HG03571 (cell line): ENCODE results near the gene DOK6.

Experiments used
- ATAC-seq: cut with Tn5 transposase; IDR thresholded peaks from one replicate; pipeline ENCODE4 v1.9.1; 2021; ENCODE audit not compliant: unreplicated experiment

The DOK6 gene

GRCh38 chr18:69537183-69537582, 136.5 kb downstream of the DOK6 start:
- no peak for ATAC-seq

DNA sequence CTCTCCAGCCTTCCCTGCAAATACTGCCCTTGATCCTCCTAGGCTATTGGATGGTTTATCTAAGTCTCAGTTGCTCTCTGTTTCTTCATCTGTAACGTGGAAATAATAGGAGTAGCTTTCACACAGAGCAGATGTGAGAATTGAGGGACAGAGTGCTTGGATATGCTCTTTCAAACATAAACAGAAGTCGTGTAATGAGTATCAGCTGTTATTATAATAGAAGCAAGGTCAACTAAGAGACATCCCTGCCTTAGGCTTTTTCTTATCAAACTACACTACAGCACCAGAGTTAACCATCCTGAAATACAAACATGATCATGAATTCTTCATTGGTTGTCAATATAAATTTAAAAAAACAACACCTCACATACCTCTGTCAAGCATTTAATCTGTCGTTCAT, 138.2 kb downstream of the DOK6 start:
- no peak for ATAC-seq

DNA sequence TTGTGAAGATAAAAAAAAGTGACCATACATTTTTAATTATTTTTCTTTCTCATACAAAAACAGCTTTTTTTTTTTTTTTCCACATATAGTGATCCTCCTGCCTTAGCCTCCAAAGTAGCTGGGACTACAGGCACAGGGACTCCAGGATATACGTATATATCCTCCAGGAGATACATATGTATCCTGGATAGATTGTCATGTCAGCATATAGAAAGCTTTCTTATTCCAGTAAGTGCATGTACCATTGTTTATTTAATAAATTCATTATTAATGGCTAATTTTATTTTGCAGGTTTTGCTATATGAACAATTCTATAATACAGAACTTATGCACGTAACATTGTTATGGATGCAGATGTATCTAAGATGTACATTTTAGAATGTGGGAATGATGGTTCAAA, 138.7 kb downstream of the DOK6 start:
- no peak for ATAC-seq

GRCh38 chr18:69556228-69556627, 155.5 kb downstream of the DOK6 start:
- no peak for ATAC-seq

- no peak for ATAC-seq
These were observed 156.6 kb downstream of the DOK6 start for GRCh38 chr18:69557282-69557681.

GRCh38 chr18:69558052-69558451, 157.4 kb downstream of the DOK6 start:
- no peak for ATAC-seq

DNA sequence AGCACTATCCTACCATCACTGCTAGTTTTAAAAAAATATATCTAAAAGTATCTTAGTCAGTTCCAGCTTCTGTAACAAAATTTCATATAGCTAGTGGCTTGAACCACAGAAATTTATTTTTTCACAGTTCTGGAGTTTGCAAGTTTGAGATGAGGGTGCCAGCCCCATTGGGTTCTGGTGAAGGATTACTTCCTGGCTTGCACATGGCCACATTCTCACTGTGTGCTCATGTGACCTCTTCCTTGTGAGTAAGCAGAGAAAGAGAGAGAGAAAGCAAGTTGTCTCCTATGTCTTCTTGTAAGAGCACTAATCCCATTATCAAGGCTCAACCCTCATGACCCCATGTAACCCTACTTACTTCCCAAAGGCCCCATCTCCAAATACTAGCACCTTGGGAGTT, 158.9 kb downstream of the DOK6 start:
- ATAC-seq = no peak

DNA sequence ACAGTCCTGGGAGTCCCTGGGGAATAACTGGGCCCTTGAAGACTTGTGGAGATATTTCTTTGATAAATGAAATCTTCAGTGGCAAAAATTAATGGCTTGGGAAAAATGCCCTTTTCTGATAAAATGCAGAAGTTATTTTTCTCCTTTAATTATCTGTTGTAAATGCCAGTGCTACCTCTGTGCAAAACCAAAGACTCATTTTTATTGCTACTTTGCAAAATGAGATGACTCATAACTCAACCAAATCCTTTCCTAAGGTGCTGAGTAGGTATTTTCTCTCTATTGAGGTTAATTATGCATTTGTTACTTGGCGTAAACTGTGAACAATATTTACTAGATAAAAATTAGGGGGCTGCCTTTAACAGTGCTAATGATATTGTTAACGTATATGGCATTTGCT, 163.9 kb downstream of the DOK6 start:
- no peak for ATAC-seq

DNA sequence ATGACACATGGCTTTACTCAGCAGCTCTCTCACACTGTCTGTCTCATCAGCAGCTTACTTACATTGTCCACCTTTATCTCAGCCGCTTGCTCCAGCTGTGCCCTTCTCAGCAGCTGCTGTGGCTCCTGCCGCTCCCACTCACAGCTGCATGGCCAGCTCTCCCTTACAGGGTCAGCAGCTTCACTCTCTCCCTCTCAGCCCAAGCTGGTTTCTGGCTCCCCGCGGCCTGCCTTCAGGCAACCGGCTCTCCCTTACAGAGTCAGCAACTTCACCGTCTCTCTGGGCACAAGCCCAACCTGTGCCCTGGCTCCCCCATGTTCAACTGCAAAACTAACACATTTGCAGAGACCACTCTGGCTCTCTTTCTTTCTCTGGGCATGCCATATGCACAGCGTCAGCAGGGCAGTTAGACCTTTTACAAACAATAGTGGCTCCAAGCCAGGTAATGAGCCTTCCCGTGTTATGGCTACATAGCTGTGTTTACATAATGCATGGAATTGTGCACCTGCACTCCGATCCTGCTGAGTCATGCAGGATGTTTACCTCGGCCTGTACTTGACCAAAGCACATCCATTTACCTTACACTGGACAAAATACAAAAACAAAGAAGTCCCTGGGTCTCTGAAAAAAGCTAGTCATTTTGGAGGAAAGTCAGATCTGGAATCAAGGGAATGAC, 167.3 kb downstream of the DOK6 start:
- ATAC-seq = no peak

DNA sequence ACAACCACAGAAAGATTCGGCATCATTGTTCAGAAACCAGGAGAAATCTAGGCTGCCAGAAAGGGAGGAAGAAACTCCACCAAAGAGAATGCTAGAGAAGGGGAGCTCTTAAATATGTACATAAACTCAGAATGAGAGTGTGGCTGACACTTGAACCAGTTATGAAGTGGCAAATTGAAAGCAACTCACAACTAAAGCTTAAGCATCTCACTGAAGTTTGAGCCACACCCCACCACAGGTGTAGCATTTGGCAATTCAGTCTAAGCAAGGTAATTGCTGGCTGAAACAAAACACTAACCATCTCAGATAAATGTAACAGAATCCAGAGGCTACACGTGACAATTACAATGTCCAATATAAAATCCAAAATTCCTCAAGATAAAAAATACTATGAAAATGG, 168.4 kb downstream of the DOK6 start:
- no peak for ATAC-seq

DNA sequence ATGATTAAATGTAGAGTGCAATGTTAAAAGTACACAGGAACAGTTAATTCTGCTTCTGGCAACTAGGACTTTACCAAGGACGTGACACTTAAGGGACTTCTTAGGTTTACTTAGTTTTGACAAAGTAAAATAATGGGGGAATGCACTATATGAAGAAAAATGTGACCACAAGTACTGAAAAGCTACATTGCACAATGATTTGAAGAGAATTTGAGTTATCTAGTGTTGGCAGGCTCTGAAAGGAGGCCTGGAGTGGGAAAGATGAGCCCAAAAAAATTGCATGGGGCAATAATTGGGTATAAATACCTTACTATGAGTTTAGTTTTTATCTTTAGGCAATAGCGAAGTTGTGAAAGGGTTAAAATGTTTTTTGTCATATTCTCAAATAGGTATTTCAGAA, 173.7 kb downstream of the DOK6 start:
- no peak for ATAC-seq

DNA sequence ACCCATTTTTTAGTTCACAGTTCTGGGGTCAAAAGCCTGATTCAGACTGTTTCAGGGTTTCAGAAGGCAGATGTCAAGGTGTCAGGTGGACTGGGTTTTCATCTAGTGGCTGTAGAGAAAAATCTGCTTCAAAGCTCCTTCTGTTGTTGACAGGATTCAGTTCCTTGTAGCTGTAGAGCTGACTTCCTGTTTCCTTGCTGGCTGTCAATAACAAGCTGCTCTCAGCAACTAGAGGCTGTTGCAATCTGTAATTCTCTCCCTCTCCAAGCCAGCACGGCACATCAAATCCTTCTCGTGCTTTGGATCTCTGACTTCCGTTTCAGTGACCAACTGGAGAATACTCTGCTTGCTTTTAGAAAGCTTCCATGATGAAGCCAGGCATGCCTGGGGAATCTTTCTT, 179.4 kb downstream of the DOK6 start:
- ATAC-seq = peak; percentile 72

DNA sequence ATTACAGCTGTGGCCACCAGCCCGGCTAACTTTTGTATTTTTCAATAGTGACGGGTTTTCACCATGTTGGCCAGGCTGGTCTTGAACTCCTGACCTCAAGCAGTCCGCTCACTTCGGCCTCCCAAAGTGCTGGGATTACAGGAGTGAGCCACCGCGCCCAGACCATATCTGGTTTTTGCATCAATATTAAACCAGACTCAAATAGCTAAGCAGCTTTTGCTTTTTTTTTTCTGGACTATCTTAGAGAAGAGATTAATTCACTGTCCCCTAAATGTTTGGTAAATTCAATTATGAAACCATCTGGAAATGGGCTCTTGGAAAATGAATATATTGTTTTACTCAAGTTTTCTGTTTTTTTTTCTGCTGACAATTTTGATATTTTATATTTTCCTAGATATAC, 183.7 kb downstream of the DOK6 start:
- ATAC-seq = no peak

DNA sequence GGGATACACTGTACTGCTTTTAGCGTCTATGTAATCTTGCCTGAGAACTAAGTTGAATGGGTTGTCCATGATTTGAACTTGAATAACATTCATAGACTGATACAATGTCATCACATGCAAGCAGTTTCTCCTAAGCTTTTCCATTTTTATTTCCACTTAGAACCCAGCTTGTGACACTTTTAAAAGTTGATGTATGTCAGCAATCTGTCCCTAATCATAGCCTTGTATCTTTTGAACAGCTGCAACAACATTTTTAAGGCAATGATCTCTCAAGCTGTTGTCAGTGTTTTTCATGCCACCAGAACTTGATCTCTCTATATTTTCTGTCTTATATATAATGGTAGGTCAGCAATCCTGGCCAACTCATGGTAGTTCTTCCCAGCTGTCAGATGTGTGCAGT, 185.0 kb downstream of the DOK6 start:
- no peak for ATAC-seq

DNA sequence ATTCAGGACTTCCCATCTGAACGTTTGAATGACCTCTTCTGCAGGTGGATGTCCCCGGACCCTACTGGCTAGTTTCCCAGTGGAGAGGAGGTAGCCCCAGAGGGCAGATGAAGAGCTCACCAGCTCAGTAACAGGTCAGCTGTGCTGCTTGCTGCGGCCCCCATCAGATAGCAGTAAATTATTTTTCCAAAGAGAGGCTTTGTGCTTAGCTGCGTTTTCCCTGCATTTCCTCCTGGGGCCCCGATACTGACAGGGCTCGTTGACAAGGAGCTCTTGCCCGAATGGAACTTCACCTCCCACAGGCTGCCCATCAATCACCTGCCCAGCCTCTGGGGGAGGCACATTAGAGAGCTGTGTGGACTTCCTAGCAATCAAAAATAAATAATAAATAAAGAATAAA, 185.8 kb downstream of the DOK6 start:
- ATAC-seq = no peak

- no peak for ATAC-seq
These were observed 187.6 kb downstream of the DOK6 start for GRCh38 chr18:69588301-69588700.

DNA sequence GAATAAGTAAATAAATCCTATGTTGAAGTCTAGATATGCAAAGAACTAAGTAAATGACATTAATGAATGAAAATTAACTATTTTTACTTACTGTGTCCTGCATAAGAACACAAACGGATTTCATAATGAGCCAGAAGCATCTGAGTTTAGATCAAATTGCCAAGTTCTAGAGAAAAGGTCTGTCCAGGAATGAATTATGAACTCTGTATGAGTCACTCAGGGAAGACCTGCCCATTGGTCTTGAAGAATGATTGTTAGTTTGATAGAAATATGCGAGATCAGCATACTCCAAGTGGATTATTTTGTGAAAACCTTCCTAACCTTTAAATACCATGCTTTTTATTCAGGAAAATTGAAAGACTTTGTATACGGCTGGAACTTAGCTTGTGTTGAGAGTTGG, 189.5 kb downstream of the DOK6 start:
- no peak for ATAC-seq

- ATAC-seq = no peak
These were observed 195.7 kb downstream of the DOK6 start for GRCh38 chr18:69596345-69596744.

GRCh38 chr18:69597561-69597960, 196.9 kb downstream of the DOK6 start:
- no peak for ATAC-seq

DNA sequence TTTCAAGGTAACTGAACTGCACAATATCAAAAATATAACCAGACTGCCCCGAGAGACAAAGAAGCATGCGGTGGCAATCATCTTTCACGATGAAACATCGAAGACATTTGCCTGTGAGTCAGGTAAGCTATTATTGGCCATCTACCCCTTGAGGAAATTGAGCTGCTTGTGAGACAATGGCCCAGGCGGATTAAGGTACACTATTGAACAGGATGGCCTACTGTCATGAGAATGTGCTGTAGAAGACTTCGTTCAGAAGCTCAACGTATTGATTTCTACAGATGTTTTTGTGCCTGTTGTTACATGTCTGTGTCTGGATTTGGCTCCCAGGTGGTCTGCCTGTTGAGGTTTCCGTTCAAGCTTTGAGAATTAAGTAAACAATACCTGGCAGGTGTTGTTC, 198.7 kb downstream of the DOK6 start:
- ATAC-seq = no peak

- ATAC-seq = no peak
These were observed 211.6 kb downstream of the DOK6 start for GRCh38 chr18:69612242-69612641.

DNA sequence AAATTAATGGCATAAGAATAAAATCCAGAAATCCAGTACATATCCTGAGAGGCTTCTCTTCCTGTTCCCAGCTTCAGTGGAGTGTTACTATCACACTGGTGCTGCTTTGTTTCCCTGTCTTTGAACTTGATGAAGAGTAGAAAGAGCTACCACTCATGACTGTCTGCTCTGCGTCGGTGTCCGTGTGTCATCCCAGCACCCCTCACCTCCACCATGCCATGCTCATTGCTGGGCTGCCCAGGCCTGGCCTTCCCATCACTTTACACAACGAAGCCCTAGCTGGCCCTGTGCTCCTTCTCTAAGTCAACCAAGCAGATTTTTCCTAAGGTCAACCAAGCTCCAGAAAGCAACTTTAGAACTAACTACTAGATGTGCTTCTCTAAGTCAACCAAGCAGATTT, 215.4 kb downstream of the DOK6 start:
- no peak for ATAC-seq

- no peak for ATAC-seq
These were observed 216.7 kb downstream of the DOK6 start for GRCh38 chr18:69617408-69617807.

GRCh38 chr18:69617888-69618287, 217.2 kb downstream of the DOK6 start:
- no peak for ATAC-seq
